ENCODE data around the gene HAP1.

DNA sequence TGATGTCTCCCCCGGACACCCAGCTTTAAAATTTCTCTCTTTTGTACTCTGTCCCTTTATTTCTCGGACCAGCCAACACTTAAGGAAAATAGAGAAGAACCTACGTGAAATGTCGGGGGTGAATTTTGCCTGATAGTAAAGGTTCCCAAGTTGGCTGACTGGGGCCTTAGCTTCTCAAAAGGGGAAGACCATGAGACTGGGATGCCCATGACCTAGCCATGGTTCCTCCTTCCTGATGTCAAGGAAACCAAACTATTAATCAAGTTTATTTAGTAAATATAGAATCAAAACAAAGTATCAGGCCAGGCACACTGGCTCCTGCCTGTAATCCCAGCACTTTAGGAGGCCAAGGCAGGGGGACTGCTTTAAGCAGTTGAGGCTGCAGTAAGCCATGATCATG lies 48.2 kb downstream of the HAP1 start:
- TF ChIP-seq, protein P1, sequence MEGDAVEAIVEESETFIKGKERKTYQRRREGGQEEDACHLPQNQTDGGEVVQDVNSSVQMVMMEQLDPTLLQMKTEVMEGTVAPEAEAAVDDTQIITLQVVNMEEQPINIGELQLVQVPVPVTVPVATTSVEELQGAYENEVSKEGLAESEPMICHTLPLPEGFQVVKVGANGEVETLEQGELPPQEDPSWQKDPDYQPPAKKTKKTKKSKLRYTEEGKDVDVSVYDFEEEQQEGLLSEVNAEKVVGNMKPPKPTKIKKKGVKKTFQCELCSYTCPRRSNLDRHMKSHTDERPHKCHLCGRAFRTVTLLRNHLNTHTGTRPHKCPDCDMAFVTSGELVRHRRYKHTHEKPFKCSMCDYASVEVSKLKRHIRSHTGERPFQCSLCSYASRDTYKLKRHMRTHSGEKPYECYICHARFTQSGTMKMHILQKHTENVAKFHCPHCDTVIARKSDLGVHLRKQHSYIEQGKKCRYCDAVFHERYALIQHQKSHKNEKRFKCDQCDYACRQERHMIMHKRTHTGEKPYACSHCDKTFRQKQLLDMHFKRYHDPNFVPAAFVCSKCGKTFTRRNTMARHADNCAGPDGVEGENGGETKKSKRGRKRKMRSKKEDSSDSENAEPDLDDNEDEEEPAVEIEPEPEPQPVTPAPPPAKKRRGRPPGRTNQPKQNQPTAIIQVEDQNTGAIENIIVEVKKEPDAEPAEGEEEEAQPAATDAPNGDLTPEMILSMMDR (IDR thresholded peaks at IDR 0.05): no peak
- no peak for TF ChIP-seq POLR2A (IDR thresholded peaks at IDR 0.05)

All from esophagus squamous epithelium (tissue), 4 donors.